GM21515 (cell line): ENCODE data around the gene PPIL6.

Source experiments
- ATAC-seq: cut with Tn5 transposase; IDR thresholded peaks from one replicate; pipeline ENCODE4 v1.9.1; 2021; ENCODE audit not compliant: unreplicated experiment

PPIL6 gene

GRCh38 chr6:109440331-109441068 lies at the start of gene PPIL6, which contains the start of gene SMPD2:
Gene PPIL6, minus strand, starts transcription at chr6:109440628. Its CDS starts 38 bp downstream, at chr6:109440590.
Gene SMPD2, plus strand, starts transcription at chr6:109440724. Its CDS starts 398 bp downstream, at chr6:109441122.
- peak; percentile 85 for ATAC-seq

- no peak for ATAC-seq
Measured at GRCh38 chr6:109488001-109488400, 47.6 kb upstream of the PPIL6 start.

GRCh38 chr6:109486068-109486467 lies 45.6 kb upstream of the PPIL6 start:
- ATAC-seq: no peak

- no peak for ATAC-seq
Measured at GRCh38 chr6:109485266-109485935, 45.0 kb upstream of the PPIL6 start.

- no peak for ATAC-seq
Measured at GRCh38 chr6:109484122-109484521, 43.7 kb upstream of the PPIL6 start.

- ATAC-seq: no peak
Measured at GRCh38 chr6:109483735-109484057, 43.3 kb upstream of the PPIL6 start.

GRCh38 chr6:109482905-109483734 lies 42.7 kb upstream of the PPIL6 start, which contains the start of gene ZBTB24:
Gene ZBTB24, minus strand, starts transcription at chr6:109483219. Its CDS starts 1,193 bp downstream, at chr6:109482026.
- peak; percentile 90 for ATAC-seq

- ATAC-seq: no peak
Measured at GRCh38 chr6:109480993-109481480, 40.6 kb upstream of the PPIL6 start.

GRCh38 chr6:109478841-109479624 lies 38.6 kb upstream of the PPIL6 start:
- ATAC-seq: no peak

- ATAC-seq: no peak
Measured at GRCh38 chr6:109478222-109478805, 37.9 kb upstream of the PPIL6 start.

GRCh38 chr6:109477725-109478124 lies 37.3 kb upstream of the PPIL6 start:
- no peak for ATAC-seq

- no peak for ATAC-seq
Measured at GRCh38 chr6:109477184-109477583, 36.8 kb upstream of the PPIL6 start.

- no peak for ATAC-seq
Measured at GRCh38 chr6:109475625-109476024, 35.2 kb upstream of the PPIL6 start.

- ATAC-seq: no peak
Measured at GRCh38 chr6:109474995-109475394, 34.6 kb upstream of the PPIL6 start.

GRCh38 chr6:109473120-109473519 lies 32.7 kb upstream of the PPIL6 start:
- ATAC-seq: no peak

GRCh38 chr6:109472132-109472995 lies 31.9 kb upstream of the PPIL6 start:
- ATAC-seq: no peak

- no peak for ATAC-seq
Measured at GRCh38 chr6:109471105-109471810, 30.8 kb upstream of the PPIL6 start.

GRCh38 chr6:109469591-109470189 lies 29.3 kb upstream of the PPIL6 start:
- ATAC-seq: no peak
